Astrocyte (in vitro differentiated cells and primary cell): ENCODE measurements around the gene EXOC4. TPM values are rescaled to one million over a fixed set of nuclear protein-coding genes. Genes with fewer than 3 reads are reported as not detected.

Source experiments
- DNase-seq: peaks from one replicate; pipeline ENCODE4 v3.0.0-alpha.2; 2010; ENCODE audit warnings: low read depth
- FAIRE-seq: peaks from 2 replicates; lab custom pipeline; 2011; peaks lifted over from hg19 to GRCh38; lab: Jason Lieb, UNC
- H2AFZ ChIP-seq: 2 replicates; pipeline ENCODE4 v1.6.0; 2012; ENCODE audit warnings: low read depth, low read length, inconsistent platforms
- H3K27ac ChIP-seq: 2 replicates; pipeline ENCODE4 v1.5.1; 2011; ENCODE audit warnings: low read depth, low read length, inconsistent platforms
- H3K27me3 ChIP-seq: 2 replicates; pipeline ENCODE4 v1.6.0; 2011; ENCODE audit warnings: low read length, inconsistent platforms; ENCODE audit not compliant: insufficient read depth
- H3K36me3 ChIP-seq: 2 replicates; pipeline ENCODE4 v1.5.1; 2011; ENCODE audit warnings: low read length, inconsistent platforms; ENCODE audit not compliant: insufficient read depth
- H3K4me1 ChIP-seq: 2 replicates; pipeline ENCODE4 v1.5.1; 2011; ENCODE audit warnings: low read length, inconsistent platforms; ENCODE audit not compliant: insufficient read depth
- H3K4me2 ChIP-seq: 2 replicates; pipeline ENCODE4 v1.6.0; 2012; ENCODE audit warnings: low read length, inconsistent platforms
- H3K4me3 ChIP-seq: 2 replicates; pipeline ENCODE4 v1.5.1; 2011; ENCODE audit warnings: low read depth, mild to moderate bottlenecking, low read length, inconsistent platforms; ENCODE audit not compliant: insufficient read depth
- H3K79me2 ChIP-seq: 2 replicates; pipeline ENCODE4 v1.6.0; 2012; ENCODE audit warnings: mild to moderate bottlenecking, low read length, inconsistent platforms; ENCODE audit not compliant: insufficient read depth
- H3K9ac ChIP-seq: 2 replicates; pipeline ENCODE4 v1.6.0; 2012; ENCODE audit warnings: mild to moderate bottlenecking, low read length, inconsistent platforms
- H3K9me3 ChIP-seq: 2 replicates; pipeline ENCODE4 v1.5.1; 2012; ENCODE audit warnings: low read depth, mild to moderate bottlenecking, low read length, inconsistent platforms; ENCODE audit not compliant: insufficient read depth
- H4K20me1 ChIP-seq: 2 replicates; pipeline ENCODE4 v1.6.0; 2012; ENCODE audit warnings: low read length, inconsistent platforms; ENCODE audit not compliant: insufficient read depth
- H3K27ac Mint-ChIP-seq: one replicate; pipeline ENCODE4 v1.8.0; 2021; ENCODE audit warnings: mild to moderate bottlenecking, mixed read lengths; ENCODE audit not compliant: unreplicated experiment
- H3K27me3 Mint-ChIP-seq: one replicate; pipeline ENCODE4 v1.8.0; 2021; ENCODE audit warnings: low read depth, mixed read lengths; ENCODE audit not compliant: unreplicated experiment
- H3K36me3 Mint-ChIP-seq: one replicate; pipeline ENCODE4 v1.8.0; 2021; ENCODE audit warnings: low read depth, mixed read lengths; ENCODE audit not compliant: unreplicated experiment
- H3K4me1 Mint-ChIP-seq: one replicate; pipeline ENCODE4 v1.8.0; 2021; ENCODE audit warnings: low read depth, mixed read lengths; ENCODE audit not compliant: unreplicated experiment
- H3K4me3 Mint-ChIP-seq: one replicate; pipeline ENCODE4 v1.8.0; 2021; ENCODE audit warnings: mild to moderate bottlenecking, moderate library complexity, mixed read lengths; ENCODE audit not compliant: unreplicated experiment
- H3K9me3 Mint-ChIP-seq: one replicate; pipeline ENCODE4 v1.8.0; 2021; ENCODE audit warnings: mild to moderate bottlenecking, mixed read lengths; ENCODE audit not compliant: unreplicated experiment
- CTCF ChIP-seq: IDR thresholded peaks from 2 replicates; pipeline ENCODE4 v1.5.1; 2011; ENCODE audit warnings: low read depth, mild to moderate bottlenecking, inconsistent platforms, low read length, moderate library complexity; ENCODE audit not compliant: insufficient read depth
- EZH2 ChIP-seq: IDR thresholded peaks from 2 replicates; pipeline ENCODE4 v1.6.1; 2012; ENCODE audit warnings: mild to moderate bottlenecking, low read length, inconsistent platforms; ENCODE audit not compliant: insufficient read depth
- total RNA-seq: library from RNA; stranded (reverse); gene quantifications from 2 replicates; pipeline ENCODE4 v1.2.1, GENCODE V29; 2021

The EXOC4 gene
- total RNA-seq, 1 donor from 2014 or later: 57.5 TPM

GRCh38 chr7:133293384-133294160 is 40.7 kb downstream of the EXOC4 start:
- Histone ChIP-seq H3K9me3 (no peaks in the 10 kb centered on the region), H2AFZ (no peak overlapping the region), H3K4me1 (peaks cover 8% of the 10 kb centered on the region), H3K36me3 (no peaks in the 10 kb centered on the region), H3K9ac (no peak overlapping the region), H3K79me2 (no peaks in the 10 kb centered on the region), H3K27me3 (no peaks in the 10 kb centered on the region), H3K4me3 (no peak overlapping the region), H3K27ac (no peak overlapping the region), H4K20me1 (peaks cover 8% of the 10 kb centered on the region), H3K4me2 (no peak overlapping the region)
- no peaks in the 10 kb centered on the region for H3K27me3 Mint-ChIP-seq
- H3K4me1 Mint-ChIP-seq: no peaks in the 10 kb centered on the region
- H3K27ac Mint-ChIP-seq: no peak overlapping the region
- no peak for FAIRE-seq
- TF ChIP-seq CTCF (no peak), EZH2 (no peak)
- no peaks in the 10 kb centered on the region for H3K9me3 Mint-ChIP-seq
- H3K36me3 Mint-ChIP-seq: peaks cover 6% of the 10 kb centered on the region
- no peak overlapping the region for H3K4me3 Mint-ChIP-seq
- no peak for DNase-seq

GRCh38 chr7:133294234-133294633 is 41.4 kb downstream of the EXOC4 start:
- H3K79me2 ChIP-seq: no peaks in the 10 kb centered on the region
- TF ChIP-seq CTCF (no peak), EZH2 (no peak)
- FAIRE-seq (no peak), DNase-seq (no peak)
- H3K4me1 ChIP-seq: peaks cover 8% of the 10 kb centered on the region
- H3K27me3 ChIP-seq: no peaks in the 10 kb centered on the region
- peaks cover 6% of the 10 kb centered on the region for H3K36me3 Mint-ChIP-seq
- no peaks in the 10 kb centered on the region for H3K9me3 Mint-ChIP-seq
- H2AFZ ChIP-seq: no peak overlapping the region
- no peak overlapping the region for H3K27ac Mint-ChIP-seq
- H3K4me3 ChIP-seq: no peak overlapping the region
- H3K4me2 ChIP-seq: no peak overlapping the region
- H3K27me3 Mint-ChIP-seq: no peaks in the 10 kb centered on the region
- no peak overlapping the region for H3K27ac ChIP-seq
- H3K36me3 ChIP-seq: no peaks in the 10 kb centered on the region
- H3K9me3 ChIP-seq: no peaks in the 10 kb centered on the region
- no peaks in the 10 kb centered on the region for H3K4me1 Mint-ChIP-seq
- no peak overlapping the region for H3K4me3 Mint-ChIP-seq
- H4K20me1 ChIP-seq: peaks cover 10% of the 10 kb centered on the region
- no peak overlapping the region for H3K9ac ChIP-seq

- no peaks in the 10 kb centered on the region for H3K36me3 Mint-ChIP-seq
- Histone ChIP-seq H3K4me2 (no peak overlapping the region), H3K79me2 (peaks cover 3% of the 10 kb centered on the region), H3K27ac (no peak overlapping the region), H3K36me3 (no peaks in the 10 kb centered on the region), H3K4me1 (no peaks in the 10 kb centered on the region), H4K20me1 (peaks cover 23% of the 10 kb centered on the region), H3K27me3 (no peaks in the 10 kb centered on the region), H3K9me3 (no peaks in the 10 kb centered on the region), H3K9ac (no peak overlapping the region), H2AFZ (no peak overlapping the region), H3K4me3 (no peak overlapping the region)
- H3K4me3 Mint-ChIP-seq: no peak overlapping the region
- DNase-seq (no peak), FAIRE-seq (no peak)
- TF ChIP-seq EZH2 (no peak), CTCF (no peak)
- no peak overlapping the region for H3K27ac Mint-ChIP-seq
- no peaks in the 10 kb centered on the region for H3K27me3 Mint-ChIP-seq
- no peaks in the 10 kb centered on the region for H3K9me3 Mint-ChIP-seq
- H3K4me1 Mint-ChIP-seq: no peaks in the 10 kb centered on the region
These were observed 42.6 kb downstream of the EXOC4 start for GRCh38 chr7:133295484-133295883.
